ENCODE measurements around the gene CYGB. TPM values are rescaled to one million over a fixed set of nuclear protein-coding genes. Genes with fewer than 3 reads are reported as not detected.

CYGB gene
- polyA plus RNA-seq, 1 of the 3 experiments (the other 2 are of a cell fraction): 1.7 TPM

DNA sequence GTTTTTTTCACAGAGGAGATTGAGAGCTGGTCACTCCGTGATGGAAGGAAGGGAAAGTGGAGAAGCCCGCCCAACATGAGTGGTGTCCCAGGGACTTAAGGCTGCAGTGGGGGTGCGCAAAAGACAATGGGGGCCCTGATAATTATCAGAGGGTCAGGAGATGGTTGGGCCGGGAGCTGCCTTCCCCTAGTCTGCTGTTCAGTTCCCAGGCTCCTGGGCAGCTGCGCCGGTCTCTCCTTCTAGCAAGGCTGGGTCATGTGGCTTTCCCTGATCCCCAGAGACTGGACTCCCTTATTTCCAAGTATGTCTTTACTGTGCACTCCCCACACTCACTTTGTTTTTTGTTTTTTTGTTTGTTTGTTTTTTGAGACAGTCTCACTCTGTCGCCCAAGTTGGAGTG, 16.2 kb downstream of the CYGB start:
- Histone ChIP-seq H4K20me1 (ENCODE audit: insufficient read depth) (no peaks in the 10 kb centered on the region), H3K27me3 (ENCODE audit: insufficient read depth) (peaks cover 17% of the 10 kb centered on the region; the same call in 1 of the 2 replicates), H3K9me2 (no peaks in the 10 kb centered on the region), H3K9me3 (no peaks in the 10 kb centered on the region), H3K4me2 (no peak overlapping the region), H3K79me2 (ENCODE audit: insufficient read depth) (no peaks in the 10 kb centered on the region), H3K36me3 (replicated peaks in 1 of 2; ENCODE audit: control insufficient read depth in 1 of 2, insufficient read depth in 2 of 2, low read length in 1 of 2) (no peaks in the 10 kb centered on the region), H3F3A (replicated peaks; ENCODE audit: insufficient read depth) (peaks cover 12% of the 10 kb centered on the region), H3K4me3 (ENCODE audit: low read depth in 2 of 2, low read length in 1 of 2) (no peak overlapping the region), H2AFZ (ENCODE audit: low read depth) (no peak overlapping the region), H3K27ac (ENCODE audit: low read depth in 2 of 2, low read length in 1 of 2) (no peak overlapping the region), H3K4me1 (ENCODE audit: control insufficient read depth in 1 of 2, insufficient read depth in 2 of 2, low read depth in 1 of 2, low read length in 1 of 2) (peaks cover 0 to 14% of the 10 kb centered on the region in 2 experiments; a peak in 1 of 4 replicates), H3K9ac (no peak overlapping the region)
- no peak for DNase-seq
- 87% methylated on average over 7 of the region's 7 CpGs for WGBS (ENCODE audit: low lambda C conversion rate)
- TF ChIP-seq USF2 (IDR thresholded peaks at IDR 0.05; ENCODE audit: borderline replicate concordance, low read depth, low read length): no peak
- TF ChIP-seq NFIC (IDR thresholded peaks at IDR 0.05; ENCODE audit: borderline replicate concordance): no peak
- TF ChIP-seq POLR2AphosphoS5 (IDR thresholded peaks at IDR 0.05; ENCODE audit: low read depth, low read length): no peak
- TF ChIP-seq, protein P1, sequence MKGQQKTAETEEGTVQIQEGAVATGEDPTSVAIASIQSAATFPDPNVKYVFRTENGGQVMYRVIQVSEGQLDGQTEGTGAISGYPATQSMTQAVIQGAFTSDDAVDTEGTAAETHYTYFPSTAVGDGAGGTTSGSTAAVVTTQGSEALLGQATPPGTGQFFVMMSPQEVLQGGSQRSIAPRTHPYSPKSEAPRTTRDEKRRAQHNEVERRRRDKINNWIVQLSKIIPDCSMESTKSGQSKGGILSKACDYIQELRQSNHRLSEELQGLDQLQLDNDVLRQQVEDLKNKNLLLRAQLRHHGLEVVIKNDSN (IDR thresholded peaks at IDR 0.05; ENCODE audit: borderline replicate concordance, low read depth): no peak
- TF ChIP-seq RAD21 (IDR thresholded peaks at IDR 0.05; ENCODE audit: low read length): no peak
- TF ChIP-seq, protein P2, sequence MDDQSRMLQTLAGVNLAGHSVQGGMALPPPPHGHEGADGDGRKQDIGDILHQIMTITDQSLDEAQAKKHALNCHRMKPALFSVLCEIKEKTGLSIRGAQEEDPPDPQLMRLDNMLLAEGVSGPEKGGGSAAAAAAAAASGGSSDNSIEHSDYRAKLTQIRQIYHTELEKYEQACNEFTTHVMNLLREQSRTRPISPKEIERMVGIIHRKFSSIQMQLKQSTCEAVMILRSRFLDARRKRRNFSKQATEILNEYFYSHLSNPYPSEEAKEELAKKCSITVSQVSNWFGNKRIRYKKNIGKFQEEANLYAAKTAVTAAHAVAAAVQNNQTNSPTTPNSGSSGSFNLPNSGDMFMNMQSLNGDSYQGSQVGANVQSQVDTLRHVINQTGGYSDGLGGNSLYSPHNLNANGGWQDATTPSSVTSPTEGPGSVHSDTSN (IDR thresholded peaks at IDR 0.05): no peak
- TF ChIP-seq TAF1 (IDR thresholded peaks at IDR 0.05; ENCODE audit: borderline replicate concordance, low read depth, low read length): no peak
- no peak for TF ChIP-seq CHD2 (IDR thresholded peaks at IDR 0.05; ENCODE audit: low read length, partially characterized antibody)
- no peak for TF ChIP-seq GATA2 (CRISPR knock-in tag; IDR thresholded peaks at IDR 0.05)
- TF ChIP-seq RCOR1 (IDR thresholded peaks at IDR 0.05; ENCODE audit: low read length): no peak
- TF ChIP-seq FOXM1 (IDR thresholded peaks at IDR 0.05; ENCODE audit: low read depth): no peak
- TF ChIP-seq EP300 (IDR thresholded peaks at IDR 0.05; ENCODE audit: borderline replicate concordance in 1 of 2, low read depth in 1 of 2, low read length in 1 of 2): no peak
- TF ChIP-seq SIN3A (IDR thresholded peaks at IDR 0.05; ENCODE audit: borderline replicate concordance, low read depth, low read length): no peak
- POLR2A ChIA-PET: interaction anchor here (0.9 to 3.4 kb wide), 2 partner anchors 24 to 160 kb away, joined by 3 to 26 read pairs; no protein-coding TSS in a partner anchor
- CTCF ChIA-PET: interaction anchor here (0.9 to 22.2 kb wide), 16 partner anchors 8 to 194 kb away, joined by 3 to 679 read pairs (median 14); partner anchors contain the start of genes AANAT, CYGB, PRCD and ST6GALNAC2

Data from SK-N-SH (cell line).